NB4 (cell line): ENCODE data around the gene ITGA11.

ENCODE experiments used
- DNase-seq: peaks from one replicate; pipeline ENCODE4 v3.0.0; 2010; ENCODE audit warnings: low read depth
- H3K4me3 ChIP-seq: one replicate; pipeline ENCODE4 v1.5.1; 2011; ENCODE audit warnings: mild to moderate bottlenecking, low read depth, low read length, moderate library complexity
- CTCF ChIP-seq: IDR thresholded peaks from one replicate; pipeline ENCODE4 v1.5.1; 2012; ENCODE audit warnings: low read depth, low read length
- MAX ChIP-seq: IDR thresholded peaks from 2 replicates; pipeline ENCODE4 v1.6.1; 2011; ENCODE audit warnings: low read depth, low read length
- MYC ChIP-seq: IDR thresholded peaks from 2 replicates; pipeline ENCODE4 v1.6.1; 2011; ENCODE audit warnings: low read depth, low read length
- POLR2A ChIP-seq: IDR thresholded peaks from 2 replicates; pipeline ENCODE4 v1.6.1; 2011; ENCODE audit warnings: mild to moderate bottlenecking; ENCODE audit not compliant: insufficient read length; ENCODE audit errors: extremely low read depth

ITGA11 gene

GRCh38 chr15:68328443-68328842, 103.5 kb downstream of the ITGA11 start:
- TF ChIP-seq CTCF (no peak), MYC (no peak), MAX (no peak), POLR2A (no peak)
- no peak overlapping the region for H3K4me3 ChIP-seq
- DNase-seq = no peak

- DNase-seq = peak; percentile 44
- no peak overlapping the region for H3K4me3 ChIP-seq
- TF ChIP-seq CTCF (no peak), POLR2A (no peak), MAX (peak; percentile 35; the same call in 1 of the 2 replicates), MYC (no peak)
Measured at GRCh38 chr15:68326711-68327354, 105.1 kb downstream of the ITGA11 start.

DNA sequence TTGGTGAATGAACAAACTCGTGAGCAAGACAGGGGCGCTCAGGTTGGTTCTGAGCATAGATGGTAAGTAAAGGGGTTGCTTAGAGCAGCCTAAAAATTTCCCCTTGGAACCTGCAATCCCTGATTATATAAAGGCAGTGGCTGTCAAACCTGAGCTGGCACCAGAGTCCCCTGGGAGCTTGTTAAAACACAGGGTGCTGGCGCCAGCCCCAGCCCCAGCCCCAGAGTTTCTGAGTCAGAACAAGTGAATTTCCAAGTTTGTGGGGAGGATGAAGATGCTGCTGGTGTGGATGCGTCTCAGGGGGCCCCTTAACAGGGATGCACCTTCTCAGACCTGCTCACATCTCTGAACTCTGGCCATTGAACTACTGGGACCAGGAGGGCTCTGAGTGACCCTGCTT, 106.2 kb downstream of the ITGA11 start:
- no peak overlapping the region for H3K4me3 ChIP-seq
- TF ChIP-seq MYC (no peak), CTCF (no peak), MAX (no peak), POLR2A (no peak)
- DNase-seq = peak; percentile 20

- TF ChIP-seq MAX (no peak), MYC (no peak), CTCF (no peak), POLR2A (no peak)
- H3K4me3 ChIP-seq = no peak overlapping the region
- DNase-seq = no peak
Measured at GRCh38 chr15:68322796-68323195, 109.2 kb downstream of the ITGA11 start.

- TF ChIP-seq MYC (no peak), MAX (no peak)
- DNase-seq = no peak
- no peak overlapping the region for H3K4me3 ChIP-seq
Measured at GRCh38 chr15:68321229-68321628, 110.7 kb downstream of the ITGA11 start.

DNA sequence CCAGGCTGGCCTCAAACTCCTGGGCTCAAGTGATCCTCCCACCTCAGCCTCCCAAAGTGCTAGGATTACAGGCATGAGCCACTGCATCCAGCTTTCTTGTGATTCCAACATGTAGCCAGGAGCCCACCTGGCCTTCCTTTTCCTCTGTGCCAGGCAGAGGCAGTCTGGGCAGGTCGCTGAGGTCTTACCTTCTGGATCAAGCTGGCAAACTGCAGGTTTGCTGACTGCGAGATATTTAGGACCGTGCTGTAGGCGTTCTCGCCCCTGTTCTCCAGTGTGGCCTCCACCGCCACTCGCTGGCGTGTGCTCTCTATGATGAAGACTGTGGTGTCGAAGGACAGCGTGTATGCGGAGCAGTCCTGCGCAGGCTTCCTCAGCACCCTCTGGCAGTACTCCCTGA, 112.0 kb downstream of the ITGA11 start:
- TF ChIP-seq MYC = no peak
- no peak for TF ChIP-seq CTCF
- no peak for TF ChIP-seq POLR2A
- no peak for TF ChIP-seq MAX
- H3K4me3 ChIP-seq = no peak overlapping the region
- no peak for DNase-seq
